ENCODE measurements around the gene IFT122.

DNA sequence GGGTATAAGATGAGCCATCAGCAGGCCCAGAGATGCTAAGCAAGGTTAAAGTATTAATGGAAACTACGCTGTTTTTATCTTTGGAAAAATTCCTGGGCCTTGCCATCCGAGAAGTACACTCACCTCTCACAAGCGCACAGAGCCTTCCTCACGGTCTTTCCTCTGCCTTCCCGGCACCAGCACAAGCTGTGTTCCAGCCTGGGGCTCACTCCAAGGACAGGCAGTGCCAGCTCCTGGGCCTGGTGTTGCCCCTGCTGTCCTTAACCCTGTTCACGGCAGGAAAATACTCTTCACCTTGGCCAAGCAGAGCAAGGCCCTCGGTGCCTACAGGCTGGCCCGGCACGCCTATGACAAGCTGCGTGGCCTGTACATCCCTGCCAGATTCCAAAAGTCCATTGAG lies 74.1 kb downstream of the IFT122 start:
- TF ChIP-seq, protein P1, sequence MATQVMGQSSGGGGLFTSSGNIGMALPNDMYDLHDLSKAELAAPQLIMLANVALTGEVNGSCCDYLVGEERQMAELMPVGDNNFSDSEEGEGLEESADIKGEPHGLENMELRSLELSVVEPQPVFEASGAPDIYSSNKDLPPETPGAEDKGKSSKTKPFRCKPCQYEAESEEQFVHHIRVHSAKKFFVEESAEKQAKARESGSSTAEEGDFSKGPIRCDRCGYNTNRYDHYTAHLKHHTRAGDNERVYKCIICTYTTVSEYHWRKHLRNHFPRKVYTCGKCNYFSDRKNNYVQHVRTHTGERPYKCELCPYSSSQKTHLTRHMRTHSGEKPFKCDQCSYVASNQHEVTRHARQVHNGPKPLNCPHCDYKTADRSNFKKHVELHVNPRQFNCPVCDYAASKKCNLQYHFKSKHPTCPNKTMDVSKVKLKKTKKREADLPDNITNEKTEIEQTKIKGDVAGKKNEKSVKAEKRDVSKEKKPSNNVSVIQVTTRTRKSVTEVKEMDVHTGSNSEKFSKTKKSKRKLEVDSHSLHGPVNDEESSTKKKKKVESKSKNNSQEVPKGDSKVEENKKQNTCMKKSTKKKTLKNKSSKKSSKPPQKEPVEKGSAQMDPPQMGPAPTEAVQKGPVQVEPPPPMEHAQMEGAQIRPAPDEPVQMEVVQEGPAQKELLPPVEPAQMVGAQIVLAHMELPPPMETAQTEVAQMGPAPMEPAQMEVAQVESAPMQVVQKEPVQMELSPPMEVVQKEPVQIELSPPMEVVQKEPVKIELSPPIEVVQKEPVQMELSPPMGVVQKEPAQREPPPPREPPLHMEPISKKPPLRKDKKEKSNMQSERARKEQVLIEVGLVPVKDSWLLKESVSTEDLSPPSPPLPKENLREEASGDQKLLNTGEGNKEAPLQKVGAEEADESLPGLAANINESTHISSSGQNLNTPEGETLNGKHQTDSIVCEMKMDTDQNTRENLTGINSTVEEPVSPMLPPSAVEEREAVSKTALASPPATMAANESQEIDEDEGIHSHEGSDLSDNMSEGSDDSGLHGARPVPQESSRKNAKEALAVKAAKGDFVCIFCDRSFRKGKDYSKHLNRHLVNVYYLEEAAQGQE (IDR thresholded peaks at IDR 0.05; ENCODE audit: low read depth) = no peak
- TF ChIP-seq RAD21 (IDR thresholded peaks at IDR 0.05; ENCODE audit: low read depth) (no peak), ZBTB7A (IDR thresholded peaks at IDR 0.05; ENCODE audit: low read depth) (no peak), EP300 (IDR thresholded peaks at IDR 0.05; ENCODE audit: borderline replicate concordance) (no peak), TEAD4 (IDR thresholded peaks at IDR 0.05) (no peak), TAF1 (IDR thresholded peaks at IDR 0.05; ENCODE audit: low read depth) (no peak), CEBPB (IDR thresholded peaks at IDR 0.05) (no peak), FOXM1 (IDR thresholded peaks at IDR 0.05; ENCODE audit: borderline replicate concordance, low read depth) (no peak)
- TF ChIP-seq, protein P2, sequence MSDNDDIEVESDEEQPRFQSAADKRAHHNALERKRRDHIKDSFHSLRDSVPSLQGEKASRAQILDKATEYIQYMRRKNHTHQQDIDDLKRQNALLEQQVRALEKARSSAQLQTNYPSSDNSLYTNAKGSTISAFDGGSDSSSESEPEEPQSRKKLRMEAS (IDR thresholded peaks at IDR 0.05) = no peak

All from Ishikawa (cell line).